Psoas muscle (tissue), 8 donors: ENCODE measurements around the gene ACRV1. TPM values are rescaled to one million over a fixed set of nuclear protein-coding genes. Genes with fewer than 3 reads are reported as not detected.

ENCODE experiments used
- ATAC-seq, 4 donors: fragments of 200-7000 bp; cut with Tn5 transposase; one replicate each; pipeline ENCODE4 v1.9.1; 2020; ENCODE audit warnings: moderate library complexity in 3 of 4, mild to moderate bottlenecking in 2 of 4
- DNase-seq, 2 donors: peaks; one replicate each; pipeline ENCODE4 v3.0.0-alpha.2; 2020
- H3K27ac ChIP-seq: fragments of 200-600 bp; one replicate; pipeline ENCODE4 v1.8.0; 2022
- H3K27me3 ChIP-seq, 3 donors: fragments of 200-600 bp in 1 of 3; one replicate each; pipeline versions ENCODE4 v1.6.1 to v1.8.0; 2013 to 2022; ENCODE audit warnings: low read length in 2 of 3, mild to moderate bottlenecking in 2 of 3, moderate library complexity in 1 of 3; ENCODE audit not compliant: insufficient read depth in 3 of 3
- H3K36me3 ChIP-seq, 2 donors: fragments of 200-600 bp in 1 of 2; one replicate each; pipeline versions ENCODE4 v1.6.1 to v1.8.0; 2013 to 2022; ENCODE audit warnings: low read depth in 1 of 2, mild to moderate bottlenecking in 1 of 2, moderate library complexity in 1 of 2; ENCODE audit not compliant: insufficient read depth in 1 of 2
- H3K4me1 ChIP-seq: fragments of 200-600 bp; one replicate; pipeline ENCODE4 v1.8.0; 2022
- H3K4me3 ChIP-seq: fragments of 200-600 bp; one replicate; pipeline ENCODE4 v1.8.0; 2022; ENCODE audit warnings: mild to moderate bottlenecking
- H3K9me3 ChIP-seq: fragments of 200-600 bp; one replicate; pipeline ENCODE4 v1.8.0; 2022
- CTCF ChIP-seq: fragments of 200-600 bp; IDR thresholded peaks from one replicate; pipeline ENCODE4 v1.8.0; 2022; ENCODE audit warnings: antibody characterized with exemption
- WGBS, 3 donors: extraction: QIAGEN DNeasy Blood & Tissue Kit; methylation state at CpG; one replicate each; pipeline versions ENCODE4 v1.1.6 to v1.1.7; 2013; 5-methylcytosine and 5-hydroxymethylcytosine counted together
- intact Hi-C, 2 donors: fragments of 100-400 bp; cut with DNase I; formaldehyde crosslinking; loops; one replicate each; pipeline versions ENCODE4 v1.11.0 to v1.14.2; 2022
- polyA plus RNA-seq, 3 donors: library from polyadenylated mRNA; stranded (reverse); fragments of 200-250 nt; gene quantifications; one replicate each; pipeline ENCODE4 v1.2.3, GENCODE V29; 2013
- total RNA-seq, 4 donors: library from RNA; stranded (reverse); fragmentation: NEBNext Ultra II Directional in 2 of 4; extraction: Animal tissue kit (Norgen Biotek cat#: 25700) in 2 of 4; gene quantifications; one replicate each; pipeline versions ENCODE4 v1.2.1 to v1.2.4, GENCODE V29; 2021 to 2023
- donor health status: healthy with polysubstance abuse.
- donor health status: DM: no; HTN: no; CAD: no; lungs with moderate emphysema.
- donor health status: Bipolar disorder and iron deficiency.
- donor health status: healthy.
- donor health status: DM: yes; HTN: yes; CAD: no.
- donor health status: DM: no; HTN: no; CAD: no.
- donor health status: DM: no; HTN: no; CAD: no.
- donor health status: DM: yes; HTN: yes; CAD: no.

The ACRV1 gene
- total and polyA plus RNA-seq, 7 donors, result 0.03 TPM; not detected in 6

GRCh38 chr11:125623064-125623463 lies 57.6 kb downstream of the ACRV1 start:
- DNase-seq, result no peak
- no peak for TF ChIP-seq CTCF
- WGBS, 3 donors, result 71 to 90% (median 90%) methylated on average over 1 of the region's 1 CpG
- Histone ChIP-seq H3K27me3 (no peaks in the 10 kb centered on the region), H3K36me3 (peaks cover 4 to 46% of the 10 kb centered on the region in 2 donors), H3K9me3 (no peaks in the 10 kb centered on the region), H3K27ac (no peak overlapping the region), H3K4me1 (peaks cover 13% of the 10 kb centered on the region), H3K4me3 (no peak overlapping the region)
- intact Hi-C loops, result loop anchor here (5.0 to 10.0 kb wide), 3 partner anchors 48 to 582 kb away; no protein-coding TSS in a partner anchor
- ATAC-seq, result no peak

GRCh38 chr11:125621995-125622394 lies 58.7 kb downstream of the ACRV1 start:
- Histone ChIP-seq H3K4me1 (peaks cover 13% of the 10 kb centered on the region), H3K27ac (no peak overlapping the region), H3K9me3 (no peaks in the 10 kb centered on the region), H3K4me3 (no peak overlapping the region), H3K27me3 (no peaks in the 10 kb centered on the region), H3K36me3 (peaks cover 4 to 56% of the 10 kb centered on the region in 2 donors)
- TF ChIP-seq CTCF, result no peak
- DNase-seq (no peak), ATAC-seq (no peak)
- 77 to 86% (median 82%) methylated on average over 2 of the region's 2 CpGs for WGBS, 3 donors
- intact Hi-C loops, result loop anchor here (5.0 to 10.0 kb wide), 3 partner anchors 47 to 583 kb away; no protein-coding TSS in a partner anchor

Other genes starting within 250 kb of the ACRV1 start
- 1 to 10 TPM; 2.4 to 4.5 (median 3.9) TPM for gene FEZ1, start 184.6 kb downstream of the ACRV1 start, total RNA-seq
- 1 to 10 TPM; 2.3 to 7.6 (median 2.8) TPM for gene FEZ1, start 184.6 kb downstream of the ACRV1 start, polyA plus RNA-seq
- gene EI24, start 111.4 kb downstream of the ACRV1 start, total RNA-seq, result 100 to 1,000 TPM in 2 of 4 donors, 10 to 100 TPM in 2; 52.9 to 140 (median 93.6) TPM
- gene EI24, start 111.4 kb downstream of the ACRV1 start, polyA plus RNA-seq, result 100 to 1,000 TPM in 1 of 3 donors, 10 to 100 TPM in 2; 72.1 to 184 (median 74.4) TPM
- gene STT3A, start 88.0 kb downstream of the ACRV1 start, total RNA-seq, result 10 to 100 TPM; 27.2 to 33.1 (median 31.0) TPM
- gene STT3A, start 88.0 kb downstream of the ACRV1 start, polyA plus RNA-seq, result 10 to 100 TPM; 23.3 to 58.9 (median 34.4) TPM
- under 1 TPM; 0.44 to 0.97 (median 0.69) TPM for gene CHEK1, start 55.7 kb downstream of the ACRV1 start, total RNA-seq
- 1 to 10 TPM in 2 of 3 donors, under 1 TPM in 1; 0.64 to 1.3 (median 1.2) TPM for gene CHEK1, start 55.7 kb downstream of the ACRV1 start, polyA plus RNA-seq
- gene PATE1, start 65.4 kb upstream of the ACRV1 start, total RNA-seq, result not detected
- not detected for gene PATE1, start 65.4 kb upstream of the ACRV1 start, polyA plus RNA-seq
- gene PATE2, start 98.0 kb upstream of the ACRV1 start, total RNA-seq, result under 1 TPM in 1 of 4 donors, not detected in 3; 0.17 TPM
- gene PATE2, start 98.0 kb upstream of the ACRV1 start, polyA plus RNA-seq, result not detected
- not detected for gene PATE3, start 107.3 kb upstream of the ACRV1 start, total RNA-seq
- not detected for gene PATE3, start 107.3 kb upstream of the ACRV1 start, polyA plus RNA-seq
- not detected for gene PATE4, start 152.5 kb upstream of the ACRV1 start, total RNA-seq
- gene PATE4, start 152.5 kb upstream of the ACRV1 start, polyA plus RNA-seq, result not detected
- gene HYLS1, start 206.8 kb upstream of the ACRV1 start, total RNA-seq, result 1 to 10 TPM; 1.8 to 4.0 (median 3.1) TPM
- gene HYLS1, start 206.8 kb upstream of the ACRV1 start, polyA plus RNA-seq, result 1 to 10 TPM; 1.9 to 7.2 (median 3.8) TPM
- gene PUS3, start 222.4 kb upstream of the ACRV1 start, total RNA-seq, result 10 to 100 TPM in 3 of 4 donors, 1 to 10 TPM in 1; 9.0 to 17.5 (median 16.5) TPM
- gene PUS3, start 222.4 kb upstream of the ACRV1 start, polyA plus RNA-seq, result 10 to 100 TPM; 15.0 to 17.5 (median 16.1) TPM
- gene DDX25, start 223.7 kb upstream of the ACRV1 start, total RNA-seq, result not detected
- gene DDX25, start 223.7 kb upstream of the ACRV1 start, polyA plus RNA-seq, result under 1 TPM in 1 of 3 donors, not detected in 2; 0.01 TPM